BE2C (cell line): Measurements from ENCODE around the gene C13orf42.

Experiments
- DNase-seq: peaks from one replicate; pipeline ENCODE4 v3.0.0-alpha.2; 2020
- H3K27me3 ChIP-seq: fragments of 250-450 bp; sonication (Bioruptor Pico); 2 replicates; pipeline ENCODE4 v1.5.1; 2020; ENCODE audit warnings: mild to moderate bottlenecking
- H3K36me3 ChIP-seq: fragments of 250-450 bp; sonication (Bioruptor Pico); 2 replicates; pipeline ENCODE4 v1.5.1; 2020; ENCODE audit warnings: mild to moderate bottlenecking
- H3K4me1 ChIP-seq: fragments of 250-450 bp; sonication (Bioruptor Pico); 2 replicates; pipeline ENCODE4 v1.5.1; 2020
- H3K4me3 ChIP-seq: 2 replicates; pipeline ENCODE4 v1.5.1; 2011; ENCODE audit warnings: low read depth, low read length
- H3K9me3 ChIP-seq: fragments of 250-450 bp; sonication (Bioruptor Pico); 2 replicates; pipeline ENCODE4 v1.5.1; 2020
- CTCF ChIP-seq: IDR thresholded peaks from 2 replicates; pipeline ENCODE4 v1.5.1; 2012; ENCODE audit warnings: mild to moderate bottlenecking, low read depth, low read length

Gene C13orf42

DNA sequence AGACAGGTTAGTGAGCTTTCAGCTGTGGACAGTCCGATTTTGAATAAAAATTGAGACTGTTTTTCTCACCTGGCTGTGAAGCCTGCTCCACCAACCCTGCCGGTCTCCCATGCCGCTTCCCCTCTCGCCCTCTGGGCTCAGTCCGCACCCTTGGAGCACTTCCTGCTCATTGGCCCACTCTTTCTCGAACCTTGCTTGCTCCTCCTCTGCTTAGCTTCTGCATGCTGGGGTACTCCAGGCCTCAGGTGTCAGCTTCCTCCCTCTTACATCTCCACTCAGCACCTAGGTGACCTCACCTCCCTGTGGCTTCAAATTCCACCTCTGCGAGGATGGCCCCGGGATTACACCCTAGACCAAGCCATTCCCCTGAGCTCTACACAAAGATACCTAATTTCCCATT lies 39.6 kb downstream of the C13orf42 start:
- no peak for DNase-seq

DNA sequence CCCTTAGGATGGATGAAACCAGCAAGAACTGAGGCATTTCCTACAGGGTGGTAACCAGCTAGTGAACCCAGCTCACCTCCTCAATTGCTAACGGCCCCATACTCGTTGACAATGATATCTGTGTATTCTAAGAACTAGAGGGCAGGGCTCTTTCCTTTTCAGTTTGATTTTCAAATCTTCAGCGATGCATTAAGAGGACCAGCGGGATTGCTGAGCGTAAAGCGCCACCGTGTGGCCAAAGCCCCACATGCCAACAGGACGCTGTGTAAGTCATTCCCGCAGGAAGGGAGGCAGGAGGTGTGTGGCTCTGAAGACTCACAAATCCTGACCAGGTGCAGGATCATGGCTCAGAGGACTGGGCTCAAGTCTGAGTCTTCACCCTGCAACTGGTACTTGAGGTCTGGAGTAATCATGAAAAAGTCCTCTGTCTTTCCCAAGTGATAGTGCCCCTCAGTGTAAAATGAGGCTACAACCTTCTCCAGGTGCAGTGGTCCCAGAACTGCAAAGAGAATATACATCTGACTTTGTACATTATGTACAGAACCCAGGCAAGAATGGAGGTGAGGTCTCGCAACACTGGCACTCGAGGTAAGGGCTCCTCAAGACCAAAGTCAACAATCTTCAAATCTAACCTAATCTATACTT lies 40.9 kb downstream of the C13orf42 start:
- Histone ChIP-seq H3K27me3 (no peaks in the 10 kb centered on the region), H3K36me3 (no peaks in the 10 kb centered on the region), H3K4me1 (no peaks in the 10 kb centered on the region; the same call in 1 of the 2 replicates), H3K4me3 (no peak overlapping the region), H3K9me3 (no peaks in the 10 kb centered on the region)
- peak; percentile 99 for TF ChIP-seq CTCF
- DNase-seq = peak; percentile 81

More for the DNA sequence above, 39.6 kb downstream of the C13orf42 start:
- no peaks in the 10 kb centered on the region for H3K36me3 ChIP-seq
- H3K4me3 ChIP-seq = no peak overlapping the region
- no peaks in the 10 kb centered on the region; the same call in 1 of the 2 replicates for H3K4me1 ChIP-seq
- no peak for TF ChIP-seq CTCF
- no peaks in the 10 kb centered on the region for H3K27me3 ChIP-seq
- no peaks in the 10 kb centered on the region for H3K9me3 ChIP-seq

DNA sequence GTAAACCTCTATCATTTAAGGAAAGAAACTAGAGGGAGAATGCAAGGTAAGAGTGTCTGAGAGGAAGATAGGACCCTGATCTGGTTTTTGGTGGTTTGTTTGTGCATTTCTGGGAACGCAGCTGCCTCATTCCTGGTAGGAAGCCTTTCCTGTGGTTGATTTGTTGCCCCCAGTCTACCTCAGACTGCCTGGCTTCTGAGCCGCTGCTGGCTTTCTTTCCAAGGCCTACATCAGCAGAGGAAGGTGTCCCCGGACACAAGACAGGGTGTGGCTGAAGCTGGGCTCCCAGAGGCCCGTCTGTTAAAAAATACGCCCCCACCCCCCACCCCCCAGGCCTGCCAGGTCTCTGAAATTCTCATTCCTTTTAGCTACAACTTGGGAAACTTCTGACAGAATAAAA lies 42.6 kb downstream of the C13orf42 start:
- no peaks in the 10 kb centered on the region; the same call in 1 of the 2 replicates for H3K4me1 ChIP-seq
- no peak for DNase-seq
- no peaks in the 10 kb centered on the region for H3K27me3 ChIP-seq
- H3K9me3 ChIP-seq = no peaks in the 10 kb centered on the region
- H3K36me3 ChIP-seq = no peaks in the 10 kb centered on the region
- TF ChIP-seq CTCF = no peak
- no peak overlapping the region for H3K4me3 ChIP-seq

GRCh38 chr13:51067706-51068105 lies 43.4 kb downstream of the C13orf42 start:
- DNase-seq = no peak
- Histone ChIP-seq H3K9me3 (no peaks in the 10 kb centered on the region), H3K36me3 (no peaks in the 10 kb centered on the region), H3K4me1 (no peaks in the 10 kb centered on the region; the same call in 1 of the 2 replicates), H3K4me3 (no peak overlapping the region), H3K27me3 (no peaks in the 10 kb centered on the region)
- no peak for TF ChIP-seq CTCF

DNA sequence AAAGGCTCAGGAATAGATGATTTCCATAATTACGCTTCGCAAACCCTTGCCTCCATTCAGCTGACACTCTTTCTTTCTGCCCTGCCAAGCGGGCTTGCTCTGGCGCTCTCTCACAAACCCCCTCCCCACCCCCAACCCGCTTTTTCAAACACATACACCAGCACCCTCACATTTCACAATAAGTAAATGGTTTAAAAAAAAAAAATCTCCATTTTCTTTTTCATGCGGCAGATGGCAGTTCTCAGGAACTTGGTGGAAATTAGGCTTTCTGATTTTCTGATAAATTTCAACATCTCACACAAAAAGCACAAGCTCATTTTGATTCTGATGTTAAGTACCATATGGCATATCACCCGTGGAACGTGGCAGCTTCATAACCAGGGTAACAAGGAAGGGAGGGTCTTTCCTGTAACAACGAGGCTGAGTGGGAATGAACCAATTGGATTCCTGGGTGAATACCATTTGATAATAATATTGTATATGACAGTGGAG lies 43.8 kb downstream of the C13orf42 start:
- H3K36me3 ChIP-seq = no peaks in the 10 kb centered on the region
- no peak for TF ChIP-seq CTCF
- DNase-seq = no peak
- H3K4me1 ChIP-seq = no peaks in the 10 kb centered on the region; the same call in 1 of the 2 replicates
- no peaks in the 10 kb centered on the region for H3K9me3 ChIP-seq
- no peaks in the 10 kb centered on the region for H3K27me3 ChIP-seq
- no peak overlapping the region for H3K4me3 ChIP-seq

GRCh38 chr13:51066091-51066831 lies 44.8 kb downstream of the C13orf42 start:
- no peak for TF ChIP-seq CTCF
- Histone ChIP-seq H3K4me3 (no peak overlapping the region), H3K36me3 (no peaks in the 10 kb centered on the region), H3K9me3 (no peaks in the 10 kb centered on the region), H3K4me1 (no peaks in the 10 kb centered on the region; the same call in 1 of the 2 replicates), H3K27me3 (no peaks in the 10 kb centered on the region)
- no peak for DNase-seq
